ENCODE measurements around the gene PIP4P1.
"Not testable (repeated sequence)": the region's sequence is repeated elsewhere in the genome, so short reads cannot be mapped to it uniquely, and the experiment has no call there.

PIP4P1 gene

DNA sequence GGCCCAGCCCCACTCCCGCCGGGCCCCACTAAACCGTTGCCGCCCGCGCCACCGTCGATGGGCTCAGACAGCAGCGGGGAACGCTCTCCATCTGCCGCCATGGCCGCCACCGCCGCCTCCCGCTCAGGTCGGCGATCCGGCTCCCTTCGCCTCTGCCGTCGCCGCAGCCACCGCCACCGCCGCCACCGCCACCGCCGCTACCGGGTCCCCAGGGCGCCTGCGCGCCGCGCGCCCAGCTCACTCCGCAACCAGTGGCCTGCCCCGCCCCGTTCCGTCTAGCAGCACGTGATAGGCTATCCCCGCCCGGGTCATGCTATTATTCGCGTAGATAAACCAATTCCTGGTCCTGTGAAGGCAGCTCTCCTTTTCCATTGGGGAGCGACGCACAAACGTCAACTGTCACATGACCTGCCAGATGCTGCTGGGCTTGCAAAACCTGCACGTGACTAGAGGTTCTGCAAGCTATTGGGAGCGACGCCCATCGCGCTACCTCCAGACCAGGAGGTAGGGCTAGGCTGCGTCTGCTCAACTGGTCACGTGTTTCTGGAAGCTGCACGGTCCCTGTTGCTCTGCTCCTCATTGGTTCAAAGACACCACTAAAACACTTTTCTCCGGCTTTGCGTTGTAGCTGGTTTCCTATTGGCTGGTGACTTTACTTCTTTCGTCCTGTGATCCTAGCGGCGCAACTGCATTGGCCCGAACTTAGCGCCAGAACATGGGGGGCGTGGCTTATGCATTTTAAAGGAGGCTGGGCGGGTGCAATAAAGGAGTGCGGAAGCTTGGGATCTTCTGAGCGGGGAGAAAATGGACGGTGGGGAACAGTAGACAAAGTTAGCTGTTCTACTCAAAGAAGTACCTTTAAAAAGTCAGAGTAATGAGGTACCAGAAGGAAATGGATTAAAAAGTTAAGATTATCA is at the start of gene PIP4P1:
Gene PIP4P1, minus strand, starts transcription at position 210 of the 917 bp plus-strand sequence. Its CDS starts 109 bp downstream, at position 101.
- DNase-seq (ENCODE audit: insufficient read length, low spot score), result peak; percentile 44
- peak; percentile 27; the same call in 1 of the 2 replicates for TF ChIP-seq POLR2A (IDR thresholded peaks at IDR 0.05; ENCODE audit: low read depth, low read length)
- peak; percentile 75 for FAIRE-seq

DNA sequence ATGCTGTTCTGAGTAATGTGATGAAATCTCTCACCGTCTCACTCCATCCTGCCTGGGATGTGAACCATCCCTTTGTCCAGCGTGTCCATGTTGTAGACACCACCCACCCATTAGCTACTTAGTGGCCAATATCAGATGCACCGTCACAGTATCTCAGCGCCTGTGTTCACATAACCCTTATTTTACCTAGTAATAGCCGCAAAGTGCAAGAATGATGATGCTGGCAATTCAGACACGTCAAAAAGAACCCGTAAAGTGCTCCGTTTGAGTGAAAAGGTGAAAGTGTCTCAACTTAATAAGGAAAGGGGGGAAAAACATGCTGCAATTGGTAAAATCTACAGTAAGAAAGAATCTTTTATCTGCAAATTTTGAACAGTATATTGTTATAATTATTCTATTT is 47.1 kb upstream of the PIP4P1 start:
- no peak for TF ChIP-seq POLR2A (IDR thresholded peaks at IDR 0.05; ENCODE audit: low read depth, low read length)
- DNase-seq (ENCODE audit: insufficient read length, low spot score) (no peak), FAIRE-seq (no peak)

DNA sequence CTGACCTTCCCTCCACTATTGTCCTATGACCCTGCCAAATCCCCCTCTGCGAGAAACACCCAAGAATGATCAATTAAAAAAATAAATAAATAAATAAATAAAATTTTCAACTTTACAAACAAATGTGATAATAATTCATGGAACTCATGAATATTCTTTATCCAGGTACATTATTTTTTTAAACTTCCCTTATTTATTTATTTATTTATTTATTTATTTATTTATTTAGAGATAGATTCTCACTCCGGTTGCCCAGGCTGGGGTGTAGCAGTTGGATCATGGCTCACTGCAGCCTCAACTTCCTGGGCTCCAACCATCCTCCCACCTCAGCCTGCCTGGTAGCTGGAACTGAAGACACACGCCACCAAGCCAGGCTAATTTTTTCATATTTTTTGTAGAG is 46.3 kb upstream of the PIP4P1 start:
- not testable (repeated sequence) for DNase-seq (ENCODE audit: insufficient read length, low spot score); FAIRE-seq

DNA sequence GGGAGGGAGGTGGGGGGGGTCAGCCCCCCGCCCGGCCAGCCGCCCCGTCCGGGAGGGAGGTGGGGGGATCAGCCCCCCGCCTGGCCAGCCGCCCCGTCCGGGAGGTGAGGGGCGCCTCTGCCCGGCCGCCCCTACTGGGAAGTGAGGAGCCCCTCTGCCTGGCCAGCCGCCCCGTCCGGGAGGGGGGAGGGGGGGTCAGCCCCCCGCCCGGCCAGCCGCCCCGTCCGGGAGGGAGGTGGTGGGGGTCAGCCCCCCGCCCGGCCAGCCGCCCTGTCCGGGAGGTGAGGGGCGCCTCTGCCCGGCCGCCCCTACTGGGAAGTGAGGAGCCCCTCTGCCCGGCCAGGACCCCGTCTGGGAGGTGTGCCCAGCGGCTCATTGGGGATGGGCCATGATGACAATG is 45.5 kb upstream of the PIP4P1 start:
- FAIRE-seq, result not testable (repeated sequence)

DNA sequence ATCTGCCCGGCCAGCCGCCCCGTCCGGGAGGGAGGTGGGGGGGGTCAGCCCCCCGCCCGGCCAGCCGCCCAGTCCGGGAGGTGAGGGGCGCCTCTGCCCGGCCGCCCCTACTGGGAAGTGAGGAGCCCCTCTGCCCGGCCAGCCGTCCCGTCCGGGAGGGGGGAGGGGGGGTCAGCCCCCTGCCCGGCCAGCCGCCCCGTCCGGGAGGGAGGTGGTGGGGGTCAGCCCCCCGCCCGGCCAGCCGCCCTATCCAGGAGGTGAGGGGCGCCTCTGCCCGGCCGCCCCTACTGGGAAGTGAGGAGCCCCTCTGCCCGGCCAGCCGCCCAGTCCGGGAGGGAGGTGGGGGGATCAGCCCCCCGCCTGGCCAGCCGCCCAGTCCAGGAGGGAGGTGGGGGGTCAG is 45.0 kb upstream of the PIP4P1 start:
- not testable (repeated sequence) for FAIRE-seq; DNase-seq (ENCODE audit: insufficient read length, low spot score)

More for the DNA sequence above, 45.5 kb upstream of the PIP4P1 start:
- not testable (repeated sequence) for DNase-seq (ENCODE audit: insufficient read length, low spot score)

DNA sequence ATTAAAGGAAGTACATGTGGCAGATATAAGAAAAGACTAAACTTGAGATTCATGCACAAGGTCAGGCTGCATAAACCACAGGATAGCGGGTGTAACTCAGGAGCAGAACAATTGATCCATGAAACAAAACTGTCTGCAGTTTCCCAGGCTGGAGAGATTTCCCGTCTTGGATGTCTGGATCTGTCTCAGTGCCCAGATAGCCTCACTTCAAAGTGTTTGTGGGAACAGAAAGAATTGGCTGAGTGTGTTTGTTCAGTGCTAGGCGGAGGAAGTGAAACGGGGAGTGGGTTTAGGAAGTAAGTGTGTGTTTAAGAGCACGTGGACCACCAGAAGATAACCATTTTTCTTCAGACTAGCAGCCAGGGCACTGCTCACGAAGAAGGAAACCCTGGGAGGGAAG is 42.7 kb upstream of the PIP4P1 start:
- no peak for DNase-seq (ENCODE audit: insufficient read length, low spot score)
- no peak for FAIRE-seq
- no peak for TF ChIP-seq POLR2A (IDR thresholded peaks at IDR 0.05; ENCODE audit: low read depth, low read length)

DNA sequence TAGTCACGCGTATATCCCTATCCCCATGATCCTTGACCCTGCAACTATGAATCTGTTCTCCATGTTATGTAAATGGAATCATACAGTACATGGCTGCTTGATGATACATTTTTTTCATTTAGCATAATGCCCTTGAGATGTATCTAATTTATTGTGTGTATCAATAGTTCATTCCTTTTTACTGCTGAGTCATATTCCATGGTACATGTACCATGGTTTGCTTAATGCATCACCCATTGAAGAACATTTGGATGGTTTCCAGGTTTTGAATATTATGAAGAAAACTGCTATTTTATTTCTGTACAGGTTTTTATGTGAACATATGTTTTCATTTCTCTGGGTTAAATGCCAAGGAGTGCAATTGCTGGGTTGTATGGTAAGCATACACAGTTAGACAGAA is 40.1 kb upstream of the PIP4P1 start:
- no peak for DNase-seq (ENCODE audit: insufficient read length, low spot score)
- no peak for TF ChIP-seq POLR2A (IDR thresholded peaks at IDR 0.05; ENCODE audit: low read depth, low read length)
- no peak for FAIRE-seq

DNA sequence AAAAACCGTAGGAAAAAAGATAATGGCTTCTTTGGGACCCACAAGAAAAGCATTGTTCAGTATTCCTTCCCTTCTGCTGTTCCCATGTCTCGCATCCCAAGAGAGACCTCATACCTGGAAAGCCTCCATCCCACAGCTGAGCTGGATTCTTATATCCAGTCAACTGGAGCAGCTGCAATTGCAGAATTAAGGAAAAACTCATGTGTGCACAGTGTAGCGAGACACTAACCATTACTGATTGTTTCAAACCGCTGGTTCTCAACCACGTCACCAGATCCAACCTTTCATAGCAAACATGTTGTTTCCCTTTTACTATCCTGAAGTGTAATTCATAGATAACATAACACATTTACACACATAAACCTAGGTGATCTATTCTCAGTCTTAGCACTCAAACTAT is 38.6 kb upstream of the PIP4P1 start:
- DNase-seq (ENCODE audit: insufficient read length, low spot score) (no peak), FAIRE-seq (no peak)

DNA sequence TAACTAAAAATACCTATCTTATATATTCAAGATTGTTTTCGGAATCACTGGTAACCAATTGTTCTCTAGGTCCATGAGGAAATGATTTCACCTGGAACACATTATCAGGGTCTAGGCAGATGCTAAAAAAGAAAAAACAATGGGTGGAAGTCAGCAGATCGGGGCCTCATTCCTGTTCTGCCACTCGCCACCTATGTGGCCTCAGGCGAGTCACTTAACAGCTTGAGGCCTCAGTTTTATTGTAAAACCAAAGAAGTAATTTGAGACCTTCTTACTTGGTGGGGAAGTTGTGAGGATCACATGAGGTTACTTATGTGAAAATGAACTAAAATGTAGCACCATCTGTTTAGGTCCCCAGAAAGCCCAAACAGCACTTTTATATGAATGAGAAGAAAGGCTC is 37.9 kb upstream of the PIP4P1 start:
- DNase-seq (ENCODE audit: insufficient read length, low spot score), result no peak
- no peak for FAIRE-seq
- TF ChIP-seq POLR2A (IDR thresholded peaks at IDR 0.05; ENCODE audit: low read depth, low read length), result no peak

More for the DNA sequence above, 38.6 kb upstream of the PIP4P1 start:
- TF ChIP-seq POLR2A (IDR thresholded peaks at IDR 0.05; ENCODE audit: low read depth, low read length), result no peak

DNA sequence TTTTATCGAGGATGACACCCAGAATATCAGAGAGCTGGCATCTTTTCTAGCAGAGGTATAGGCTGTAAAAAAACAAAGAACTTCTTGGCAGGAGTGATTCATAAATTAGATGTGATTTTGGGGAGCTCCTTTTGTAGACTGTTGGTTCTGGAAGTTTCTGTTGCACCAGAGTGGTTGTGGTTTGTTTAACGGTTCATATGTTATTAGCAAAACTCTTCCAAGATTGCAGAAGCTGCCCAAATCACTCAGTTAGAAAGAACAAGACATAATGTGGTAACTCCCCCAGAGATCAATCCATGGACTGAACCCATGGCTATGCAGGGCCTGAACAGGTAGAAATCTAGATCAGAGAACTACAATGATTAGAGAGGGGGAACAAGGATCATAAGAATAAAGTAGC is 37.4 kb upstream of the PIP4P1 start:
- DNase-seq (ENCODE audit: insufficient read length, low spot score) (no peak), FAIRE-seq (no peak)
- TF ChIP-seq POLR2A (IDR thresholded peaks at IDR 0.05; ENCODE audit: low read depth, low read length), result no peak

DNA sequence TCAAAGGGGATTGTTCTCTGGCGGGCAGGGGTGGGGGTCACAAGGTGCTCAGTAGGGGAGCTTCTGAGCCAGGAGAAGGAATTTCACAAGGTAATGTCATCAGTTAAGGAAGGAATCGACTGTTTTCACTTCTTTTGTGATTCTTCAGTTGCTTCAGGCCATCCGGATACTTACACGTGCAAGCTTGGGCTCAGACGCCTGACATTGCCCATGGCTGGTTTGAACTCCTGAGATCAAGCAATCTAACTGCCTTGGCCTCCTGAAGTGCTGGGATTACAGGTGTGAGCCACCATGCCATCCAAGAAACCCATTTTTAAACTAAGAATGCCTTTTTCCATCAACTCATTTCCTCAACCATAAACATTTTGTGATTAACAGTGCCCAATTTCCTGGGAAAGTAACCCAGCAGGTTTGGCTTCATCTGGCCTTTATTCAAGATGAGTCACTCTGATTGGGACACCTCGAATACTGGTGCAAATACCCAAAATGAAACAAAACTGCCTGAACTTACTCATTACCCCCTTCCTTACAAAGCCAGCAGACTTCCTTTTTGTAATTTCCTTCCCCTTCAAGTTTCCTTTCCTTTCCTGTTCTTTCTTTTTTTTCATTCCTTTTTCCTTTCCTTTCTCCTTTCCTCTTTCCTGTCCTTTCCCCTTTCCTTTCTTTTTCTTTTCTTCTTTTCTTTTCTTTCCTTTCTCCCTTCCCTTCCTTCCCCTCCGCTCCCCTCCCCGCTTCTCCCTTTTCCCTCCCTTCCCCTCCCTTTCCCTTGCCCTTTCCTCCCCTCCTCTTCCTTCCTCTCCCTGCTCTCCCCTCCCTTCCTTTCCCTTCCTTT is 33.9 kb upstream of the PIP4P1 start:
- no peak for TF ChIP-seq POLR2A (IDR thresholded peaks at IDR 0.05; ENCODE audit: low read depth, low read length)
- DNase-seq (ENCODE audit: insufficient read length, low spot score) (no peak), FAIRE-seq (no peak)

DNA sequence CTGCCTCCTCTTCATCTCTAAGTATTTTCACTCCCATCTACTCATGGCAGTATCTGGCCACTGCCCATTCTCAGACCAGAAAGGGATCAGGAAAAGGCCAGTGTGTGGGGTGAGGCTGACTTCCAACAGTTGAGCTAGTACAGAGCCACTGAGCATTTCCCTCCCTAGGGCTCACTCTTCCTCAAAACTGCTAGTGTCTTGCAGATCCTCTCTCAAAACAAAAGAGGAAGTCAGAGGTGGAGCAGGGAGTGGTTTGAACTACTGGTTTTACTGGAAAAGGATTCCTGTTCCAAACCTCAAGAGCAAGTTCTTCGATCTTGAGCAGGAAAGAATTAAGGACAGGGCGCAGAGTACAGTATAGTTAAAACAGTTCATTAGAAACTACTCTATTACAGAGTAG is 32.4 kb upstream of the PIP4P1 start:
- DNase-seq (ENCODE audit: insufficient read length, low spot score), result no peak
- FAIRE-seq, result no peak
- no peak for TF ChIP-seq POLR2A (IDR thresholded peaks at IDR 0.05; ENCODE audit: low read depth, low read length)

DNA sequence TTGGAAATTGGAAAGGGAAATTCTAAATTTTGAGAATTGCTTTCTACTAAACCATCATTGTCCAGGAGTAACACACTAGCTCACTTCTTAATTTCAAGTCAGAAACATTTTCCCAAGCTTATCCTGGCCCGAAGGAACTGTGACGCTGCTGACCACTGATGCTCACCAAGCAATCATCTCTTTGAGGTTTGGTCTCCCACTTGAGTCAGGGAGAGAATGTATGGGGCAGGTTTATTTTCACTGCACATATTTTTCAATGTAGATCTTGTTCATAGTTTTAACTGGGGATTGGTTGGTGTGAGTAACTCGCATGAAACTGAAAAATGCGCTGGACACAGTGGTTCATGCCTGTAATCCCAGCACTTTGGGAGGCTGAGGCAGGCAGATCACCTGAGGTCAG is 31.3 kb upstream of the PIP4P1 start:
- FAIRE-seq (no peak), DNase-seq (ENCODE audit: insufficient read length, low spot score) (no peak)
- TF ChIP-seq POLR2A (IDR thresholded peaks at IDR 0.05; ENCODE audit: low read depth, low read length), result no peak

DNA sequence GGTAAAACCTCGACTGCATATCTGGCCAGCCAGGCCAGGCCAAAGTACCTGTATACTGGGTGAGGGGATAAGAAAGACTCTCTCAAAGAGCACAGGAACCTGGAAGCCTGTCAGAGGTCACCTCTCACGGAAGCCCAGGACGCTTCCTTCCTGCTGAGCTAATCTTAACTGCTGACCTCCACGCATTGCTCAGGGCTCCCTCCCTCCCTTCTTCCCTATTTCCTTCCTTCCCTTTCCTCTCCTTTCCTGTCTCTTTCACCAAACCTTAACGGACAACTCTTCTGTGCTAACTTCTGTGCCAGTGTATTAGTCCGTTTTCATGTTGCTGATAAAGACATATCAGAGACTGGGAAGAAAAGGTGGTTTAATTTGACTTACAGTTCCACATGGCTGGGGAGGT is 29.3 kb upstream of the PIP4P1 start:
- DNase-seq (ENCODE audit: insufficient read length, low spot score) (no peak), FAIRE-seq (no peak)
- TF ChIP-seq POLR2A (IDR thresholded peaks at IDR 0.05; ENCODE audit: low read depth, low read length), result no peak

All from H54 (cell line).